Activated T-helper 17 cell treated with anti-CD3 and anti-CD28 coated beads, Interleukin-2, amount 50 U/mL, for 72 hours (primary cell): Measurements from ENCODE around the gene PELI1. TPM values are rescaled to one million over a fixed set of nuclear protein-coding genes. Genes with fewer than 3 reads are reported as not detected.

ENCODE experiments used
- ATAC-seq: fragments of 150-1000 bp; cut with Tn5 transposase; replicated peaks from 2 replicates; pipeline ENCODE4 v1.10.0; 2021; ENCODE audit warnings: mild to moderate bottlenecking, moderate library complexity
- H3K27ac Mint-ChIP-seq: one replicate; pipeline ENCODE4 v1.8.0; 2022; ENCODE audit warnings: mixed read lengths
- H3K27me3 Mint-ChIP-seq: one replicate; pipeline ENCODE4 v1.8.0; 2022; ENCODE audit warnings: mixed read lengths
- H3K36me3 Mint-ChIP-seq: one replicate; pipeline ENCODE4 v1.8.0; 2022; ENCODE audit warnings: low read depth, mild to moderate bottlenecking, mixed read lengths
- H3K4me1 Mint-ChIP-seq: one replicate; pipeline ENCODE4 v1.8.0; 2022; ENCODE audit warnings: mixed read lengths
- H3K4me3 Mint-ChIP-seq: one replicate; pipeline ENCODE4 v1.8.0; 2022; ENCODE audit warnings: mild to moderate bottlenecking, mixed read lengths
- H3K9me3 Mint-ChIP-seq: one replicate; pipeline ENCODE4 v1.8.0; 2022; ENCODE audit warnings: mixed read lengths
- total RNA-seq, 2 donors: library from RNA; stranded (reverse); gene quantifications; one replicate each; pipeline ENCODE4 v1.2.3, GENCODE V29; 2022

PELI1 gene
- total RNA-seq, 2 donors from 2014 or later = 57.4 to 59.7 TPM

GRCh38 chr2:64168201-64168600, 24.0 kb upstream of the PELI1 start:
- no peak overlapping the region for H3K27ac Mint-ChIP-seq
- H3K9me3 Mint-ChIP-seq = no peaks in the 10 kb centered on the region
- no peaks in the 10 kb centered on the region for H3K27me3 Mint-ChIP-seq
- H3K4me1 Mint-ChIP-seq = no peaks in the 10 kb centered on the region
- H3K4me3 Mint-ChIP-seq = no peak overlapping the region
- no peak for ATAC-seq
- no peaks in the 10 kb centered on the region for H3K36me3 Mint-ChIP-seq

GRCh38 chr2:64166637-64167420, 22.6 kb upstream of the PELI1 start:
- no peaks in the 10 kb centered on the region for H3K9me3 Mint-ChIP-seq
- no peaks in the 10 kb centered on the region for H3K4me1 Mint-ChIP-seq
- H3K36me3 Mint-ChIP-seq = no peaks in the 10 kb centered on the region
- peak; percentile 87 for ATAC-seq
- H3K27ac Mint-ChIP-seq = no peak overlapping the region
- H3K27me3 Mint-ChIP-seq = no peaks in the 10 kb centered on the region
- no peak overlapping the region for H3K4me3 Mint-ChIP-seq

- Mint-ChIP-seq H3K27ac (no peak overlapping the region), H3K9me3 (no peaks in the 10 kb centered on the region), H3K27me3 (no peaks in the 10 kb centered on the region), H3K4me1 (no peaks in the 10 kb centered on the region), H3K36me3 (no peaks in the 10 kb centered on the region), H3K4me3 (no peak overlapping the region)
- peak; percentile 81 for ATAC-seq
Measured at GRCh38 chr2:64166212-64166611, 22.0 kb upstream of the PELI1 start.

GRCh38 chr2:64165706-64166105, 21.5 kb upstream of the PELI1 start:
- H3K9me3 Mint-ChIP-seq = no peaks in the 10 kb centered on the region
- no peak overlapping the region for H3K27ac Mint-ChIP-seq
- H3K36me3 Mint-ChIP-seq = no peaks in the 10 kb centered on the region
- ATAC-seq = peak; percentile 5
- H3K4me3 Mint-ChIP-seq = no peak overlapping the region
- no peaks in the 10 kb centered on the region for H3K4me1 Mint-ChIP-seq
- H3K27me3 Mint-ChIP-seq = no peaks in the 10 kb centered on the region

- H3K9me3 Mint-ChIP-seq = no peaks in the 10 kb centered on the region
- no peaks in the 10 kb centered on the region for H3K27me3 Mint-ChIP-seq
- H3K4me3 Mint-ChIP-seq = no peak overlapping the region
- H3K36me3 Mint-ChIP-seq = no peaks in the 10 kb centered on the region
- H3K4me1 Mint-ChIP-seq = no peaks in the 10 kb centered on the region
- ATAC-seq = no peak
- H3K27ac Mint-ChIP-seq = no peak overlapping the region
Measured at GRCh38 chr2:64164629-64165028, 20.4 kb upstream of the PELI1 start.

GRCh38 chr2:64162516-64162915, 18.3 kb upstream of the PELI1 start:
- H3K4me1 Mint-ChIP-seq = no peaks in the 10 kb centered on the region
- H3K36me3 Mint-ChIP-seq = no peaks in the 10 kb centered on the region
- ATAC-seq = no peak
- no peaks in the 10 kb centered on the region for H3K9me3 Mint-ChIP-seq
- no peaks in the 10 kb centered on the region for H3K27me3 Mint-ChIP-seq
- no peak overlapping the region for H3K4me3 Mint-ChIP-seq
- H3K27ac Mint-ChIP-seq = no peak overlapping the region

GRCh38 chr2:64157792-64158191, 13.6 kb upstream of the PELI1 start:
- H3K27ac Mint-ChIP-seq = no peak overlapping the region
- H3K27me3 Mint-ChIP-seq = no peaks in the 10 kb centered on the region
- H3K36me3 Mint-ChIP-seq = no peaks in the 10 kb centered on the region

GRCh38 chr2:64153811-64154210, 9.6 kb upstream of the PELI1 start:
- Mint-ChIP-seq H3K4me3 (no peak overlapping the region), H3K27ac (no peak overlapping the region), H3K9me3 (no peaks in the 10 kb centered on the region), H3K4me1 (no peaks in the 10 kb centered on the region), H3K36me3 (no peaks in the 10 kb centered on the region), H3K27me3 (no peaks in the 10 kb centered on the region)
- ATAC-seq = no peak

More at GRCh38 chr2:64157792-64158191, 13.6 kb upstream of the PELI1 start:
- Mint-ChIP-seq H3K4me1 (no peaks in the 10 kb centered on the region), H3K9me3 (no peaks in the 10 kb centered on the region), H3K4me3 (no peak overlapping the region)
- no peak for ATAC-seq

- Mint-ChIP-seq H3K27me3 (no peaks in the 10 kb centered on the region), H3K9me3 (no peaks in the 10 kb centered on the region), H3K36me3 (no peaks in the 10 kb centered on the region), H3K4me1 (no peaks in the 10 kb centered on the region), H3K27ac (no peak overlapping the region), H3K4me3 (no peak overlapping the region)
- no peak for ATAC-seq
Measured at GRCh38 chr2:64151476-64151875, 7.3 kb upstream of the PELI1 start.

- Mint-ChIP-seq H3K4me3 (no peak overlapping the region), H3K36me3 (peaks cover 29% of the 10 kb centered on the region), H3K9me3 (no peaks in the 10 kb centered on the region), H3K4me1 (peaks cover 9% of the 10 kb centered on the region), H3K27ac (no peak overlapping the region), H3K27me3 (no peaks in the 10 kb centered on the region)
- no peak for ATAC-seq
Measured at GRCh38 chr2:64145714-64146113, 1.5 kb upstream of the PELI1 start.

GRCh38 chr2:64145119-64145518, 899 bp upstream of the PELI1 start:
- H3K36me3 Mint-ChIP-seq = peaks cover 35% of the 10 kb centered on the region
- H3K4me3 Mint-ChIP-seq = no peak overlapping the region
- H3K27me3 Mint-ChIP-seq = no peaks in the 10 kb centered on the region
- peaks cover 12% of the 10 kb centered on the region for H3K4me1 Mint-ChIP-seq
- no peak for ATAC-seq
- H3K27ac Mint-ChIP-seq = peak overlapping the region; percentile 88
- H3K9me3 Mint-ChIP-seq = no peaks in the 10 kb centered on the region

- peak; percentile 14 for ATAC-seq
- H3K9me3 Mint-ChIP-seq = no peaks in the 10 kb centered on the region
- no peaks in the 10 kb centered on the region for H3K27me3 Mint-ChIP-seq
- no peak overlapping the region for H3K4me3 Mint-ChIP-seq
- peaks cover 52% of the 10 kb centered on the region for H3K36me3 Mint-ChIP-seq
- peaks cover 18% of the 10 kb centered on the region for H3K4me1 Mint-ChIP-seq
- H3K27ac Mint-ChIP-seq = peak overlapping the region; percentile 96
Measured at GRCh38 chr2:64143169-64144056, 807 bp downstream of the PELI1 start.

- Mint-ChIP-seq H3K27me3 (no peaks in the 10 kb centered on the region), H3K4me3 (no peak overlapping the region), H3K9me3 (no peaks in the 10 kb centered on the region), H3K27ac (peak overlapping the region; percentile 96), H3K36me3 (peaks cover 59% of the 10 kb centered on the region), H3K4me1 (peaks cover 25% of the 10 kb centered on the region)
- no peak for ATAC-seq
Measured at GRCh38 chr2:64142741-64143168, 1.5 kb downstream of the PELI1 start.

- Mint-ChIP-seq H3K4me3 (no peak overlapping the region), H3K36me3 (peaks cover 68% of the 10 kb centered on the region), H3K9me3 (no peaks in the 10 kb centered on the region), H3K27me3 (no peaks in the 10 kb centered on the region), H3K27ac (peak overlapping the region; percentile 88), H3K4me1 (peaks cover 32% of the 10 kb centered on the region)
- no peak for ATAC-seq
Measured at GRCh38 chr2:64141674-64142405, 2.4 kb downstream of the PELI1 start.
